LNCaP clone FGC (cell line): ENCODE measurements around the gene ARHGEF16.

Source experiments
- DNase-seq: peaks from one replicate; pipeline ENCODE4 v3.0.0-alpha.2; 2011; ENCODE audit warnings: low read depth
- H3K4me3 ChIP-seq: 2 replicates; pipeline ENCODE4 v1.5.1; 2011; ENCODE audit warnings: mild to moderate bottlenecking, low read depth, low read length, control low read depth
- CTCF ChIP-seq: IDR thresholded peaks from 2 replicates; pipeline ENCODE4 v1.5.1; 2012; ENCODE audit warnings: mild to moderate bottlenecking; ENCODE audit not compliant: control insufficient read depth, insufficient read depth; ENCODE audit errors: extremely low read depth

Gene ARHGEF16

DNA sequence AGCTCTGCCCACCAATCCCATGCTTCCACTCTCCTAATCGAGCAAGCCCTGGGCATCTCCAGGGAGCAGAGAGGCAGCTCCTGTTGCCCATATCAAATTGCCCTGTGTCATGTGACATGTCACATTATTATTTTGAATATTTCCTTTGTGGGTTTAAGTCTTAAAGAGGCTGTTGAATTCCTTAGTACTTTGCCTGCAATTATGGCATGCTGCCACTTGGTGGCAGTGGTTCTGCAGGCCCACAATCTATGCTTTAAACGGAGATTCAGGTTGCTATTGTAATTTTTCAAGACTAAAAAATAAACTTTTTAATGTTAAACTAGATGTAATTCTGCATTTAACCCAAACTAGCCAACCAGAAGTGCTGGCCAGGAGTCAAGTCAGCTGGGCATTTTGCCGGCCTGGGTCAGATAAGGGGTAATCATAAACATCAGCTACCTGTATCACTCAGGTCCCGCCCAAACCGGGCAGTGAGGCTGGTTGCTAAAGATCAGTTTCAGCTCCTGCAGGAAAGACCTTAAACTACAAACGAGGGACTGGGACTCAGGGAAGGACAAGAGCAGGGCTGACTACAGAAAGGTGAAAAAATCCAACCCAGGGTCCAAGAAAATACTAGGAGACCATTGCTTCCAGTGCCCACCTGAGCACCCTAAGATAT is 37.3 kb upstream of the ARHGEF16 start:
- no peak for DNase-seq
- TF ChIP-seq CTCF, result peak; percentile 34; the same call in 1 of the 2 replicates
- no peak overlapping the region for H3K4me3 ChIP-seq

DNA sequence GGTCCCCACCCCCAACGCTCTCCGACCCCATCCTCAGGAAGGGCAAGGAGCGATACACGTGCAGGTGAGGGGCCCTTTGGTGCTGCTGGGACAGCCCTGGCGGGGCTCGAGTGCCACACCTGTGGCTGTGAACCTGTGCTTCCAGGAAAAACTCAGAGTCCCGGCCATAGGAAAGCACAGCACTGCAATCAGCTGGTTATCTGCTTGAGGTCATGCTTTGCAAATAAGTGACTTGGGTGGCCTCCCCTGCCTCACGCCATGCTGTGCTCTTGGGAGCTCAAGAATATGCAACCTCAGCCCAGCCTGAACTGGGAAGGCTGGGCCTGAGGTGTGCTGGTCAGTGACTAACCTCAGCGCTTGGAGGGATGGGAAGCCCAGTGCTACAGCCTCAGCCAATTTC is 36.5 kb upstream of the ARHGEF16 start:
- DNase-seq, result no peak
- no peak for TF ChIP-seq CTCF
- H3K4me3 ChIP-seq, result no peak overlapping the region

- TF ChIP-seq CTCF, result no peak
- no peak overlapping the region for H3K4me3 ChIP-seq
- DNase-seq, result no peak
These were observed 35.9 kb upstream of the ARHGEF16 start for GRCh38 chr1:3418600-3418999.

DNA sequence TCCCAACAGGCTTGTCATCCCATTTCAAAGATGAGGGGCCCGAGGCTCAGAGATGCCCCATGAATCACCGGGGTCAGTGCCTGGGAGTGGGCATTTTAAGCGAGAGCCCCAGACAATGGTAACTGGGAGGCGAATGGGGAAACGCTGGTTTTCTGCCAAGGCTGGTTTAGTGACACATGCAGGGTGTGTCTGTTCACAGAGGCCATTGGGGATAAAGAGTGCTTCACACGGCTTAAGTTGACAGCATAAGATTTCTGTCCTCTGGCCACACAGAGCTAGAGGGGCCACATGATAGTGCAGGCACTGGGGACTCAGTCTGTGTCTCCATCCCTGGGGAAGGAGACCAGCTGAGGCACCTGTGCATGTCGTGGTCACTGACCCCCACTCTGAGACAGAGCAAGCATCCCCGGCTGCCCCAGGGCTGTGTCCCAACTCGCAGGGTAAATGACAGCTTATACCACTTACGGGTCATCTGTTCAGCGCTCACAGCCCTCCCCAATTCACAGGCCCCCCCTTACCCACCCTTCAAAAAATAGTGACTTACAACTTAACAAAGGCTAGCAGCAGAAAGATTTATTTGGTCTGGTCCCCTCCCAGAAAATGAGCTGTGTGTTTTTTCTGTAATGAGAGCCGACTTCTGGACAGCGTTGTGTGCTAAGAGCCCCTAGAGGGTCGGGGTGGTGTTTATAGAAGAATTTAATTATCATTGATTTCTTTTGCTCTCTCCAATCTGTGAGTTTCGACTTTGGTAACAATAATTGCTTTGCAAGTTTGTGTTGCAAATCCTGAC is 34.9 kb upstream of the ARHGEF16 start:
- no peak overlapping the region for H3K4me3 ChIP-seq
- TF ChIP-seq CTCF, result no peak
- no peak for DNase-seq

GRCh38 chr1:3420218-3420951 is 34.1 kb upstream of the ARHGEF16 start:
- DNase-seq, result no peak
- no peak for TF ChIP-seq CTCF
- H3K4me3 ChIP-seq, result no peak overlapping the region

- H3K4me3 ChIP-seq, result no peak overlapping the region
These were observed 31.8 kb upstream of the ARHGEF16 start for GRCh38 chr1:3422638-3423037.

More at GRCh38 chr1:3422638-3423037, 31.8 kb upstream of the ARHGEF16 start:
- TF ChIP-seq CTCF, result no peak
- DNase-seq, result no peak
